Nephron (organoid): ENCODE results near the gene POMGNT1.

Experiments used
- H3K27ac Mint-ChIP-seq, 3 experiments: 2 replicates each; pipeline ENCODE4 v1.8.0; 2020; ENCODE audit warnings: mixed read lengths in 3 of 3, mild to moderate bottlenecking in 2 of 3, moderate library complexity in 1 of 3
- H3K27me3 Mint-ChIP-seq: 2 replicates; pipeline ENCODE4 v1.8.0; 2021; ENCODE audit warnings: low read depth, mild to moderate bottlenecking, moderate library complexity, mixed read lengths
- H3K36me3 Mint-ChIP-seq: 2 replicates; pipeline ENCODE4 v1.8.0; 2020; ENCODE audit warnings: low read depth, mixed read lengths
- H3K4me1 Mint-ChIP-seq: 2 replicates; pipeline ENCODE4 v1.8.0; 2020; ENCODE audit warnings: mixed read lengths
- H3K4me3 Mint-ChIP-seq, 3 experiments: 2 replicates each; pipeline ENCODE4 v1.8.0; 2020; ENCODE audit warnings: mild to moderate bottlenecking in 3 of 3, mixed read lengths in 3 of 3, moderate library complexity in 2 of 3
- H3K9me3 Mint-ChIP-seq: 2 replicates; pipeline ENCODE4 v1.8.0; 2020; ENCODE audit warnings: mixed read lengths
- TF ChIP-seq, protein P1 (sequence below), 3 experiments: fragments of 200-600 bp; sonication (generic); IDR thresholded peaks; one replicate each; pipeline ENCODE4 v1.5.0; 2021; ENCODE audit warnings: antibody characterized with exemption in 3 of 3; ENCODE audit not compliant: unreplicated experiment in 3 of 3

Gene POMGNT1

DNA sequence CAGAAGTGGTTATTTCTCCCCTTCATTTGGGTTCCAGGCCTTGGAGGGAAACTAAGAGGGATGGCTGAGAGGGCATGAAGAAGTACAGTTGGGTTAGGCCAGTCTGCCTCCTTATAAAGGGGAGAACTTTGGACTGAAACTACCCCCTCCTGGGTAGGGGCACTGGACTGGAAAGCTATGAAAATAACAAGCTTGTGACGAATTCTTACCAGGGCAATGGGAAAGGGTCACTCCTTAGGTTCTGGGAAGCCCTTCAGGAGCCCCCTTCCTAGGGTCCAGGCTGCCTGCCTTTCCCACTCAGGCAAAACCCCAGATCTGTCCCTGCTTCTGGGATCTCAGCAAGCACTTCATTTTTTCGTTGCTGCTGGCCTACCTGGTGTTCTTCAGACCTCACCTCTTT, 12.2 kb downstream of the POMGNT1 start:
- H3K4me3 Mint-ChIP-seq: no peak overlapping the region
- H3K4me1 Mint-ChIP-seq: peaks cover 22% of the 10 kb centered on the region
- no peaks in the 10 kb centered on the region for H3K9me3 Mint-ChIP-seq
- peak overlapping the region; percentile 71 to 94 (median 89) for H3K27ac Mint-ChIP-seq
- TF ChIP-seq, protein P1, sequence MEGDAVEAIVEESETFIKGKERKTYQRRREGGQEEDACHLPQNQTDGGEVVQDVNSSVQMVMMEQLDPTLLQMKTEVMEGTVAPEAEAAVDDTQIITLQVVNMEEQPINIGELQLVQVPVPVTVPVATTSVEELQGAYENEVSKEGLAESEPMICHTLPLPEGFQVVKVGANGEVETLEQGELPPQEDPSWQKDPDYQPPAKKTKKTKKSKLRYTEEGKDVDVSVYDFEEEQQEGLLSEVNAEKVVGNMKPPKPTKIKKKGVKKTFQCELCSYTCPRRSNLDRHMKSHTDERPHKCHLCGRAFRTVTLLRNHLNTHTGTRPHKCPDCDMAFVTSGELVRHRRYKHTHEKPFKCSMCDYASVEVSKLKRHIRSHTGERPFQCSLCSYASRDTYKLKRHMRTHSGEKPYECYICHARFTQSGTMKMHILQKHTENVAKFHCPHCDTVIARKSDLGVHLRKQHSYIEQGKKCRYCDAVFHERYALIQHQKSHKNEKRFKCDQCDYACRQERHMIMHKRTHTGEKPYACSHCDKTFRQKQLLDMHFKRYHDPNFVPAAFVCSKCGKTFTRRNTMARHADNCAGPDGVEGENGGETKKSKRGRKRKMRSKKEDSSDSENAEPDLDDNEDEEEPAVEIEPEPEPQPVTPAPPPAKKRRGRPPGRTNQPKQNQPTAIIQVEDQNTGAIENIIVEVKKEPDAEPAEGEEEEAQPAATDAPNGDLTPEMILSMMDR (IDR thresholded peaks at IDR 0.05; ENCODE audit: unreplicated experiment in 3 of 3): no peak
- peaks cover 26% of the 10 kb centered on the region for H3K36me3 Mint-ChIP-seq
- H3K27me3 Mint-ChIP-seq: peaks cover 3% of the 10 kb centered on the region

DNA sequence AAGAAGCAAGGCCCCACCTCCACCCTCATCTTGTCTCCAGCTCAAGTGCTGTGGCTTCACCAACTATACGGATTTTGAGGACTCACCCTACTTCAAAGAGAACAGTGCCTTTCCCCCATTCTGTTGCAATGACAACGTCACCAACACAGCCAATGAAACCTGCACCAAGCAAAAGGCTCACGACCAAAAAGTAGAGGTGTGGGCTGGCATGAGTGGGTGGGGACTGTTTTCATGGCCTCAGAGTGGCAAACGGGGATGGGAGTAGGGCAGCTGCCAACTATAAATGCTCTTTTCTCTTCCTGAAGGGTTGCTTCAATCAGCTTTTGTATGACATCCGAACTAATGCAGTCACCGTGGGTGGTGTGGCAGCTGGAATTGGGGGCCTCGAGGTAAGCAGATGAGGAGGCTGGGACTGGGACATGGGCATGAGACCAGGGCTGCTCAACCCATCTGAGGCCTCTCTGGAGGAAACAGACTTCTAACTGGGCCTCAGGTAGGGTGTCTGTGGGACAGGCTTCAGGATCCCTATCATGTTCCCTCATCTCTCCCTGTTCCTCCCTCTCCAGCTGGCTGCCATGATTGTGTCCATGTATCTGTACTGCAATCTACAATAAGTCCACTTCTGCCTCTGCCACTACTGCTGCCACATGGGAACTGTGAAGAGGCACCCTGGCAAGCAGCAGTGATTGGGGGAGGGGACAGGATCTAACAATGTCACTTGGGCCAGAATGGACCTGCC, 13.1 kb downstream of the POMGNT1 start:
- peaks cover 22% of the 10 kb centered on the region for H3K4me1 Mint-ChIP-seq
- H3K4me3 Mint-ChIP-seq: no peak overlapping the region
- peaks cover 21% of the 10 kb centered on the region for H3K36me3 Mint-ChIP-seq
- peaks cover 3% of the 10 kb centered on the region for H3K27me3 Mint-ChIP-seq
- H3K27ac Mint-ChIP-seq: peak overlapping the region; percentile 71 to 94 (median 89)
- no peaks in the 10 kb centered on the region for H3K9me3 Mint-ChIP-seq
- TF ChIP-seq, protein P1 (IDR thresholded peaks at IDR 0.05; ENCODE audit: unreplicated experiment in 3 of 3): no peak

DNA sequence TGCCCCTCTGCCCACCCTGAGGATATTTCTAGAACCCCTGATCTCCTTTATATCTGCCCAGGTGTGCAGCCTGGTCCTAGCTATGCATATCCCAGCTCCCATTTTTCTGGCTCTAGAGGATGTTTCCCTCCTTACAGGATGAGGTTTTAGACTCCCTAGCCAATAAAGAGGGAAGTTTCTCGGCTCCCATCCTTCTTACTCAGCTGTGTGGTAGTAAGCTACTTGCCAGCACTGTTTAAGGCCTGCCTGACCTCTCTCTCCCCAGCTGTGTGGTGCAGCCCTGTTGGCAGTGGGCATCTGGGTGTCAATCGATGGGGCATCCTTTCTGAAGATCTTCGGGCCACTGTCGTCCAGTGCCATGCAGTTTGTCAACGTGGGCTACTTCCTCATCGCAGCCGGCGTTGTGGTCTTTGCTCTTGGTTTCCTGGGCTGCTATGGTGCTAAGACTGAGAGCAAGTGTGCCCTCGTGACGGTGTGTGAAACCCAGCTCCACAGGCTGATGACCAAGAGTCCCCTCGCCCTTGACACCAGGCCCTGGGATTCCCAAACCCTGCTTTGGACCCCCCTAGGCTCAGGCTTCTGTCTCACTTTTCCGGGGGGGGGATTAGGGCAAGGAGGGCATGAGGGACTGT, 14.2 kb downstream of the POMGNT1 start:
- Mint-ChIP-seq H3K27me3 (peaks cover 3% of the 10 kb centered on the region), H3K9me3 (no peaks in the 10 kb centered on the region), H3K4me1 (peaks cover 22% of the 10 kb centered on the region), H3K4me3 (no peak overlapping the region), H3K36me3 (peaks cover 15% of the 10 kb centered on the region), H3K27ac (peak overlapping the region; percentile 69 to 94 (median 71))
- TF ChIP-seq, protein P1 (IDR thresholded peaks at IDR 0.05; ENCODE audit: unreplicated experiment in 3 of 3): no peak

DNA sequence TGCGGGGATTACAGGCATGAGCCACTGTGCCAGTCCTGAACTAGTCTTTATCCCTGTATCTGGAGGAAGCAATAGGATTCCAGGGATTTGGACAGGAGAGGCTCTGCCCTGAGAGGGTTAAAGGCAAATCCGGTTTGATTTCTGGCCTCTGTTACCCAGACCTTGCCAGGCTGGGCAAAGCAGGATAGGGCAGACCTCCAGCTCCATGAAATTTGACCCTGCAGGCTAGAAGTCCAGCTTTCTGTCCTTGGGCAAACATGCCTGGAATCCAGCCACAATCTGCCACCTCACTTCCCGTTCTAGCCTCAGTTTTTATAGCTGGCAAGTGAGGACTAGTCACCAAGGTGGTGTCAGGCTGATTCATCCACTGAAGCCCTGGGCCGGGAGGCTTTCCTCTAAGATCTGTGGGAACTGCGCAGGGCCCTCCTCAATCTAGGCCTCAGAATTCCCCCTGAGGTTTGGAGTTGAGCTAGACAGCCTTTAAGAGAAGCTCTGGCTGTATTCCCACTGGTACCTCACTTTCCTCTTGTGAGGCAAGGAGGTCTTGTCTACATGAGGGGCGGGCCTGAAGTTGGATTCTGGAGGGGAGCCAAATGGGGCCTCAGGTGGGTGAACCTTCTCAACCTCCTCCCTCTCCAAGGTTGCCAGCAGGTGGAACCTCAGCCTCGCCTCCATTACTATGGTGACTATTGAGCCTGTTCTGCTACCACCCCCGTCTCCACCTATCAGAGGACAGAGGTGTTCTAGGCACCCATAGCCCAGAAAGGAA, 15.0 kb downstream of the POMGNT1 start:
- no peaks in the 10 kb centered on the region for H3K9me3 Mint-ChIP-seq
- TF ChIP-seq, protein P1 (IDR thresholded peaks at IDR 0.05; ENCODE audit: unreplicated experiment in 3 of 3): no peak
- H3K27ac Mint-ChIP-seq: peak overlapping the region; percentile 61 to 69 (median 65)
- H3K4me1 Mint-ChIP-seq: peaks cover 22% of the 10 kb centered on the region
- H3K36me3 Mint-ChIP-seq: peaks cover 8% of the 10 kb centered on the region
- H3K27me3 Mint-ChIP-seq: peaks cover 3% of the 10 kb centered on the region
- H3K4me3 Mint-ChIP-seq: no peak overlapping the region

DNA sequence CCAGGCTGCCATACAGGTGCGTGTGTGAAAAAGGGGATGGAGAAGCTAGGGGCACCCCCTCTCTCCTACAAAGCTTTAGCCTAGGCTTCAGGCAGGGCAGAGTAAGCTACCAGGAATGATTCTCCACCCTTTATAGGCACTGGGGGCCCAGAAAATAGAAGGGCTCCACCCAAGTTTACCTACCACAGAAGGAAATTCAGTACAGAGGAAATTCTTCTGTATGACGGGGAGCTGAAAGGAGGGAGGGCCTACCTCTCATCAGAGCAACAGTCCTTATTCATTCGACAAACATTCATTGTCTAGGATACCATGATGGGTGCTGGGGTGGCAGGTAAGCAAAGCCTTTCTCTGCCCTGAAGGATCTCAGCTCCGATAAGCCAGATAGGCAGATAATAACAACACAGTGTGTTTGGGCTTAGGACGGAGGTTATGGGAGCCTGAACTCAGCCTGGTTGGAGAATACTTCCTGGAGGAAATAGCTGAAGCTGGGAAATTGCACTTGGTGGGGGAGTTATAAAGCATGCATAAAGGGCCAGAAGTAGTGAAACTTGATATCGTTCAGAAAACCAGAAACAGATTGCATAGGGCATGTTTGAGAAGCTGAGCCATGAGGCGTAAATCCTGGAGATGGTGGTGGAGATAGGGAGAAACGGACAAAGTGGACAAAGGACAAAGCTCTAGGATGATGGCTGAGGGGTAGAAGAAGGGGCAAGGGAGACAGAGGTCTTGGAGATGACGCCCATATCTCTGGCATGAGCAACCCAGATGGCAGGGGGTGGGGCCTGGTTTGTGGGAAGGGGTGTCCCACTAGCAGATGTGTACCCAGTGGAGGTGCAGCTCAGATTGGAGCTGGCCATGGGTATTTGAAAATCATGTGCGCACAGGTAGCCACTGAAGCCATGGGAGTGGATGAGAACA, 16.6 kb downstream of the POMGNT1 start:
- no peaks in the 10 kb centered on the region for H3K36me3 Mint-ChIP-seq
- H3K4me3 Mint-ChIP-seq: peak overlapping the region in 2 of 3 experiments; percentile 7 to 9
- peak overlapping the region in 2 of 3 experiments; percentile 83 to 84 for H3K27ac Mint-ChIP-seq
- H3K4me1 Mint-ChIP-seq: peaks cover 22% of the 10 kb centered on the region
- TF ChIP-seq, protein P1 (IDR thresholded peaks at IDR 0.05; ENCODE audit: unreplicated experiment in 3 of 3): no peak
- no peaks in the 10 kb centered on the region for H3K27me3 Mint-ChIP-seq
- H3K9me3 Mint-ChIP-seq: no peaks in the 10 kb centered on the region
